IMR-90 (cell line): ENCODE measurements around the gene FAAH2. TPM values are rescaled to one million over a fixed set of nuclear protein-coding genes. Genes with fewer than 3 reads are reported as not detected.
"Not testable (repeated sequence)": the region's sequence is repeated elsewhere in the genome, so short reads cannot be mapped to it uniquely, and the experiment has no call there.

ENCODE experiments used
- ATAC-seq: fragments of 200-7000 bp; cut with Tn5 transposase; 2 replicates; pipeline ENCODE4 v1.9.1; 2020; ENCODE audit warnings: low read depth, mild to moderate bottlenecking, moderate library complexity
- BruUV-seq: library from RNA; stranded (reverse); fragments of 400-500 nt; replicated peaks from 2 replicates; lab custom pipeline; 2021; lab: Mats Ljungman, UMichigan
- CTCF ChIA-PET: fragments of 300-600 bp; formaldehyde crosslinking; extraction: SDS; loops from one replicate; lab custom pipeline; 2021; ENCODE audit warnings: antibody characterized with exemption; lab: Yijun Ruan, JAX
- POLR2A ChIA-PET: fragments of 300-600 bp; sonication (Branson Sonifier 250); formaldehyde crosslinking; loops from one replicate; lab custom pipeline; 2022; ENCODE audit warnings: antibody characterized with exemption; ENCODE audit not compliant: unreplicated experiment; lab: Charles Lee
- DNase-seq: peaks from one replicate; pipeline ENCODE4 v3.0.0; 2013
- H2AFZ ChIP-seq: replicated peaks from 2 replicates; pipeline ENCODE3; 2013; ENCODE audit warnings: low read length, mild to moderate bottlenecking; ENCODE audit not compliant: poor library complexity
- H2AK5ac ChIP-seq: 2 replicates; pipeline ENCODE4 v1.6.1; 2013; ENCODE audit warnings: low read depth, low read length, inconsistent platforms
- H2AK9ac ChIP-seq: replicated peaks from 2 replicates; pipeline ENCODE3; 2013; ENCODE audit warnings: mild to moderate bottlenecking, low read depth, low read length, moderate library complexity; ENCODE audit not compliant: poor library complexity
- H2BK120ac ChIP-seq: 2 replicates; pipeline ENCODE4 v1.6.1; 2013; ENCODE audit warnings: low read depth, low read length, inconsistent platforms
- H2BK15ac ChIP-seq: 3 replicates; pipeline ENCODE4 v1.6.1; 2013; ENCODE audit warnings: low read depth, low read length, inconsistent platforms
- H2BK20ac ChIP-seq: 2 replicates; pipeline ENCODE4 v1.6.1; 2013; ENCODE audit warnings: low read depth, mild to moderate bottlenecking, inconsistent platforms, low read length, moderate library complexity
- H2BK5ac ChIP-seq: 2 replicates; pipeline ENCODE4 v1.6.1; 2013; ENCODE audit warnings: mild to moderate bottlenecking, low read depth, low read length, inconsistent platforms; ENCODE audit not compliant: poor library complexity, severe bottlenecking
- H3K14ac ChIP-seq: replicated peaks from 2 replicates; pipeline ENCODE4 v1.6.1; 2013; ENCODE audit warnings: low read depth, low read length, inconsistent platforms
- H3K18ac ChIP-seq: 2 replicates; pipeline ENCODE4 v1.6.1; 2013; ENCODE audit warnings: low read depth, low read length, control low read depth
- H3K23ac ChIP-seq: 2 replicates; pipeline ENCODE4 v1.6.1; 2013; ENCODE audit warnings: low read depth, low read length, inconsistent platforms
- H3K27ac ChIP-seq: 2 replicates; pipeline ENCODE4 v1.5.1; 2013; ENCODE audit warnings: mild to moderate bottlenecking, control low read depth, low read length; ENCODE audit not compliant: insufficient read depth
- H3K27me3 ChIP-seq: 2 replicates; pipeline ENCODE4 v1.6.1; 2013; ENCODE audit warnings: low read length; ENCODE audit not compliant: control insufficient read depth, insufficient read depth
- H3K36me3 ChIP-seq: 2 replicates; pipeline ENCODE4 v1.6.1; 2013; ENCODE audit warnings: low read length, mixed read lengths; ENCODE audit not compliant: control insufficient read depth, insufficient read depth
- H3K4ac ChIP-seq: 2 replicates; pipeline ENCODE4 v1.6.1; 2013; ENCODE audit warnings: low read depth, low read length, inconsistent platforms
- H3K4me1 ChIP-seq: 2 replicates; pipeline ENCODE4 v1.6.1; 2013; ENCODE audit warnings: low read length, mixed read lengths; ENCODE audit not compliant: control insufficient read depth, insufficient read depth
- H3K4me2 ChIP-seq: 2 replicates; pipeline ENCODE4 v1.6.1; 2013; ENCODE audit warnings: low read depth, mild to moderate bottlenecking, control low read depth, low read length, moderate library complexity
- H3K4me3 ChIP-seq: 2 replicates; pipeline ENCODE4 v1.5.1; 2013; ENCODE audit warnings: low read depth, mild to moderate bottlenecking, control low read depth, low read length, moderate library complexity; ENCODE audit not compliant: insufficient read depth
- H3K56ac ChIP-seq: 2 replicates; pipeline ENCODE4 v1.6.1; 2013; ENCODE audit warnings: low read length, inconsistent platforms; ENCODE audit not compliant: insufficient read depth; ENCODE audit errors: extremely low read depth
- H3K79me1 ChIP-seq, 2 experiments: 2 replicates each; pipeline ENCODE4 v1.6.1; 2013; ENCODE audit warnings: low read length in 2 of 2, inconsistent platforms in 1 of 2, low read depth in 1 of 2
- H3K9ac ChIP-seq: 2 replicates; pipeline ENCODE4 v1.6.1; 2013; ENCODE audit warnings: low read depth, low read length, control low read depth
- H3K9me1 ChIP-seq: 2 replicates; pipeline ENCODE4 v1.6.1; 2013; ENCODE audit warnings: low read length, inconsistent platforms; ENCODE audit not compliant: insufficient read depth
- H3K9me3 ChIP-seq: 2 replicates; pipeline ENCODE4 v1.6.1; 2013; ENCODE audit warnings: low read length; ENCODE audit not compliant: control insufficient read depth, insufficient read depth
- H4K20me1 ChIP-seq: 2 replicates; pipeline ENCODE4 v1.6.1; 2013; ENCODE audit warnings: low read length, inconsistent platforms; ENCODE audit not compliant: insufficient read depth
- H4K5ac ChIP-seq: 2 replicates; pipeline ENCODE4 v1.6.1; 2013; ENCODE audit warnings: mild to moderate bottlenecking, low read depth, low read length, control low read depth
- H4K8ac ChIP-seq, 2 experiments: 2 replicates each; pipeline ENCODE4 v1.6.1; 2013; ENCODE audit warnings: low read depth in 2 of 2, low read length in 2 of 2, control low read depth in 1 of 2, inconsistent platforms in 1 of 2
- H4K91ac ChIP-seq: 2 replicates; pipeline ENCODE4 v1.6.1; 2013; ENCODE audit warnings: low read depth, low read length, inconsistent platforms; ENCODE audit not compliant: insufficient read depth
- CEBPB ChIP-seq: IDR thresholded peaks from 2 replicates; pipeline ENCODE4 v1.6.1; 2012; ENCODE audit warnings: low read depth, low read length, improper control_type of control experiment
- CHD1 ChIP-seq: IDR thresholded peaks from 2 replicates; pipeline ENCODE4 v1.6.1; 2012; ENCODE audit warnings: low read depth, low read length, improper control_type of control experiment
- MAFK ChIP-seq: IDR thresholded peaks from 2 replicates; pipeline ENCODE4 v1.6.1; 2012; ENCODE audit warnings: low read depth, low read length, improper control_type of control experiment
- MAZ ChIP-seq: IDR thresholded peaks from 2 replicates; pipeline ENCODE4 v1.6.1; 2012; ENCODE audit warnings: low read depth, mild to moderate bottlenecking, low read length, improper control_type of control experiment, moderate library complexity, borderline replicate concordance
- MXI1 ChIP-seq: IDR thresholded peaks from 2 replicates; pipeline ENCODE4 v1.6.1; 2012; ENCODE audit warnings: low read depth, mild to moderate bottlenecking, low read length, moderate library complexity, borderline replicate concordance
- POLR2A ChIP-seq: IDR thresholded peaks from 2 replicates; pipeline ENCODE4 v1.6.1; 2012; ENCODE audit warnings: mild to moderate bottlenecking, low read depth, low read length
- WGBS, 2 experiments: methylation state at CpG; one replicate each; pipeline versions ENCODE4 v1.1.5 to v1.1.7; 2013; ENCODE audit warnings: missing lambda C conversion rate in 2 of 2; ENCODE audit not compliant: insufficient read length in 1 of 2; ENCODE audit errors: extremely low coverage in 2 of 2; 5-methylcytosine and 5-hydroxymethylcytosine counted together
- dilution Hi-C: fragments of 300-500 bp; cut with HindIII; formaldehyde crosslinking; loops from one replicate; pipeline ENCODE4 v1.14.3; 2018; ENCODE audit warnings: low sequenced_read_pairs; ENCODE audit not compliant: unreplicated experiment
- in situ Hi-C: fragments of 300-500 bp; cut with MboI; formaldehyde crosslinking; loops from 3 replicates; pipeline ENCODE4 v1.14.3; 2019; ENCODE audit warnings: low sequenced_read_pairs, inconsistent platforms, mixed read lengths
- intact Hi-C: fragments of 100-400 bp; cut with micrococcal nuclease; formaldehyde crosslinking; loops from 2 replicates; pipeline ENCODE4 v1.10.0; 2022
- polyA plus RNA-seq, 3 experiments: library from polyadenylated mRNA; depleted of rRNA; stranded (reverse); fragments of >200 nt; gene quantifications; 2 replicates each; pipeline ENCODE4 v1.2.3, GENCODE V29; 2012; ENCODE audit warnings: low replicate concordance in 1 of 3
- total RNA-seq: library from RNA; depleted of rRNA; stranded (reverse); fragments of >200 nt; gene quantifications from 2 replicates; pipeline ENCODE4 v1.2.3, GENCODE V29; 2012
- TF ChIP-seq, protein P1 (sequence below): fragments of 150-350 bp; IDR thresholded peaks from 2 replicates; pipeline ENCODE4 v1.6.1; 2017; ENCODE audit warnings: mild to moderate bottlenecking, antibody characterized with exemption, low read length, low read depth
- TF ChIP-seq, protein P2 (sequence below): conservative IDR thresholded peaks from 2 replicates; pipeline ENCODE4 v1.5.1; 2012; ENCODE audit warnings: mild to moderate bottlenecking, low read depth, low read length, improper control_type of control experiment

FAAH2 gene
- total and polyA plus RNA-seq, 2 of the 4 experiments (the other 2 are of a cell fraction) = not detected

DNA sequence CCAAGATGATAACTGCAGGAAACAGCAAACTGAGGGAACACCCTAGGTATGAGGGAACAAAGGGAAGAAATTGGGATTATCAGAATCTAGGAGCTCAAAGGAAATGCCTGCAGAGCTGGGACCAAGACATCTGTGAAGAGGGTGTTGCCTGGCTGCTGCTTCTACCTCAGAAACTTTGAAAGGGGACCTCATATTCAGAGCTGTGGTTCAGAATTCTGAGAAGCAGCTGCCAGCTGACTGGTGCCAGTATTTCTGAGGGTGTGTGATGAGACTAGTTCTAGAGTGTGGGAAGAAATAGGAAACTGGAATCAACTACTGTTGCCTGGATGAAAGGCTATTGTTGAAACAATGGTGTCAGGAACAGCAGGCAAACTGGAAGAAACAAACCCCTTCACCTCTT lies 8.5 kb downstream of the FAAH2 start:
- H3K4me1 ChIP-seq = no peaks in the 10 kb centered on the region
- H4K20me1 ChIP-seq = no peaks in the 10 kb centered on the region
- DNase-seq (no peak), ATAC-seq (no peak)
- H4K91ac ChIP-seq = no peak overlapping the region
- H3K4ac ChIP-seq = no peak overlapping the region
- H4K8ac ChIP-seq = no peak overlapping the region
- H3K27ac ChIP-seq = no peak overlapping the region
- H3K9me3 ChIP-seq = no peaks in the 10 kb centered on the region
- H3K9me1 ChIP-seq = no peaks in the 10 kb centered on the region
- TF ChIP-seq, protein P1, sequence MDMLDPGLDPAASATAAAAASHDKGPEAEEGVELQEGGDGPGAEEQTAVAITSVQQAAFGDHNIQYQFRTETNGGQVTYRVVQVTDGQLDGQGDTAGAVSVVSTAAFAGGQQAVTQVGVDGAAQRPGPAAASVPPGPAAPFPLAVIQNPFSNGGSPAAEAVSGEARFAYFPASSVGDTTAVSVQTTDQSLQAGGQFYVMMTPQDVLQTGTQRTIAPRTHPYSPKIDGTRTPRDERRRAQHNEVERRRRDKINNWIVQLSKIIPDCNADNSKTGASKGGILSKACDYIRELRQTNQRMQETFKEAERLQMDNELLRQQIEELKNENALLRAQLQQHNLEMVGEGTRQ = no peak
- TF ChIP-seq CEBPB = no peak
- TF ChIP-seq, protein P2, sequence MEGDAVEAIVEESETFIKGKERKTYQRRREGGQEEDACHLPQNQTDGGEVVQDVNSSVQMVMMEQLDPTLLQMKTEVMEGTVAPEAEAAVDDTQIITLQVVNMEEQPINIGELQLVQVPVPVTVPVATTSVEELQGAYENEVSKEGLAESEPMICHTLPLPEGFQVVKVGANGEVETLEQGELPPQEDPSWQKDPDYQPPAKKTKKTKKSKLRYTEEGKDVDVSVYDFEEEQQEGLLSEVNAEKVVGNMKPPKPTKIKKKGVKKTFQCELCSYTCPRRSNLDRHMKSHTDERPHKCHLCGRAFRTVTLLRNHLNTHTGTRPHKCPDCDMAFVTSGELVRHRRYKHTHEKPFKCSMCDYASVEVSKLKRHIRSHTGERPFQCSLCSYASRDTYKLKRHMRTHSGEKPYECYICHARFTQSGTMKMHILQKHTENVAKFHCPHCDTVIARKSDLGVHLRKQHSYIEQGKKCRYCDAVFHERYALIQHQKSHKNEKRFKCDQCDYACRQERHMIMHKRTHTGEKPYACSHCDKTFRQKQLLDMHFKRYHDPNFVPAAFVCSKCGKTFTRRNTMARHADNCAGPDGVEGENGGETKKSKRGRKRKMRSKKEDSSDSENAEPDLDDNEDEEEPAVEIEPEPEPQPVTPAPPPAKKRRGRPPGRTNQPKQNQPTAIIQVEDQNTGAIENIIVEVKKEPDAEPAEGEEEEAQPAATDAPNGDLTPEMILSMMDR = no peak
- no peak for TF ChIP-seq CHD1
- no peak for TF ChIP-seq MXI1
- TF ChIP-seq MAZ = no peak
- TF ChIP-seq POLR2A = no peak
- TF ChIP-seq MAFK = no peak
- no peak overlapping the region for H2AK5ac ChIP-seq
- no peaks in the 10 kb centered on the region for H3K79me1 ChIP-seq
- no peak overlapping the region for H3K4me3 ChIP-seq
- no peak overlapping the region for H2BK5ac ChIP-seq
- ChIA-PET CTCF (interaction anchor here (0.7 kb wide), 2 partner anchors 9 to 427 kb away, joined by 3 to 4 read pairs; no protein-coding TSS in a partner anchor), POLR2A (no interaction called here)
- H2AFZ ChIP-seq = no peak overlapping the region
- H3K27me3 ChIP-seq = no peaks in the 10 kb centered on the region
- no peak overlapping the region for H3K23ac ChIP-seq
- dilution Hi-C loops = no loop called here
- H3K36me3 ChIP-seq = no peaks in the 10 kb centered on the region
- H3K4me2 ChIP-seq = no peak overlapping the region
- no TSS peak for BruUV-seq
- in situ Hi-C loops = no loop called here
- H2BK15ac ChIP-seq = no peak overlapping the region
- H3K18ac ChIP-seq = no peak overlapping the region
- no peak overlapping the region for H3K9ac ChIP-seq
- H2BK20ac ChIP-seq = no peak overlapping the region
- H3K14ac ChIP-seq = no peak overlapping the region
- H4K5ac ChIP-seq = no peak overlapping the region
- intact Hi-C loops = no loop called here
- H2AK9ac ChIP-seq = no peak overlapping the region
- H3K56ac ChIP-seq = no peak overlapping the region
- no peak overlapping the region for H2BK120ac ChIP-seq

DNA sequence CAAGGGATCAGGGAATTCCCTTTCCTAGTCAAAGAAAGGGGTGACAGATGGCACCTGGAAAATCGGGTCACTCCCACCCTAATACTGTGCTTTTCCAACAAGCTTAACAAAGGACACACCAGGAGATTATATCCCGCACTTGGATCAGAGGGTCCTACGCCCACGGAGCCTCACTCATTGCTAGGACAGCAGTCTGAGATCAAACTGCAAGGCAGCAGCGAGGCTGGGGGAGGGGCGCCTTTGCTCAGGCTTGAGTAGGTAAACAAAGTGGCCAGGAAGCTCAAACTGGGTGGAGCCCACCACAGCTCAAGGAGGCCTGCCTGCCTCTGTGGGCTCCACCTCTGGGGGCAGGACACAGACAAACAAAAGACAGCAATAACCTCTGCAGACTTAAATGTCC lies 9.2 kb downstream of the FAAH2 start:
- H3K4me1 ChIP-seq, H2AK5ac ChIP-seq, CTCF ChIA-PET, H4K5ac ChIP-seq, H3K27ac ChIP-seq, H3K56ac ChIP-seq, H3K4me3 ChIP-seq, H3K23ac ChIP-seq, H3K18ac ChIP-seq, H4K20me1 ChIP-seq, H3K9me3 ChIP-seq, H3K9ac ChIP-seq, ATAC-seq, H3K4ac ChIP-seq, H2AFZ ChIP-seq, H2BK120ac ChIP-seq, dilution Hi-C loops, H3K36me3 ChIP-seq, POLR2A ChIA-PET, H3K14ac ChIP-seq, H3K9me1 ChIP-seq, in situ Hi-C loops, BruUV-seq, H3K79me1 ChIP-seq, H2BK15ac ChIP-seq, H2AK9ac ChIP-seq, DNase-seq, H2BK20ac ChIP-seq, H2BK5ac ChIP-seq, intact Hi-C loops, H3K27me3 ChIP-seq, H3K4me2 ChIP-seq, H4K8ac ChIP-seq, H4K91ac ChIP-seq: not testable (repeated sequence)
- WGBS, 2 experiments = no CpG with 5 or more reads among the region's 6 CpGs
